Measurements from ENCODE around the gene ELAVL1. TPM values are rescaled to one million over a fixed set of nuclear protein-coding genes. Genes with fewer than 3 reads are reported as not detected.

The ELAVL1 gene
- total RNA-seq, 1 donor from 2014 or later: 50.5 TPM

DNA sequence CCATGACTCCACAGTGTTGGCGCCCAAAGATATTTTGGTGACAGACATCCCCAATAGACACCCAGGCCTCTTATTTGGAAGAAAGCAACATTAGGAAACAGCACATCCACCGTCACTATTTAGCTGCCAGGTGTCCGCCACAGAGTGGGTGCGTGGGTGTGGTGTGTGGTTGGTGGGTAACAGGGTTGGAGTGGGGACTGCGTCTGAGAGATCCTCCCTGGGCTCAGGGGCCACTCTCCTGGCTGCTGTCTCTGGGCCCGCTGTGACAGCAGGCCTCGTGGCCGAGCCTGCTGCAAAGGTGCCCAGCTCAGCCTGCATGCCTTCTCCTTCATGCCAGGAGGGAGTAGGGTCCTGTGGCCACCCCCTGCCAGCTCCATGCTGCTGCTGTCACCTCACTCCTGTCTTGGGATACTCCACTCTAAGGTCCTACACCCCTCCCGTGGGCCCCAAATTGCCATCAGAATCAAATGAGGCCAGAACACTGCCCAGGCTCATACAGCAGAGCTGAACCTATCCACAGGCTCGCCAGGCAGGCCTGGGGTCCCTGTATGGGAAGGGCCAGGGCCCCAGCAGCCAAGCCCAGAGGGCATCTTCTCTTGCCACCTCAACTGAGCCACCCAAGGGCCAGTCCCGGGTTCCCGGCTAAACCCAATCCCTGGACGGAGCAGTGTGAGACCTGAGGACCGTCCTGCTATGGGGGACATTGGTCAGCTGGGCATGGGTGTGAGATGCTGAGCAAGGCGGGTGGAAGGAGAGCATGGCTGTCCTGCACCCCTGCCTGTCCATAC is 37.2 kb downstream of the ELAVL1 start:
- intact Hi-C loops (cut with micrococcal nuclease): no loop called here
- Histone ChIP-seq H3K9me3 (replicated peaks) (no peaks in the 10 kb centered on the region), H3K4me1 (peaks cover 5% of the 10 kb centered on the region), H3K27ac (replicated peaks) (no peak overlapping the region), H3K27me3 (ENCODE audit: low read depth) (no peaks in the 10 kb centered on the region), H3K4me3 (no peak overlapping the region), H3K36me3 (peaks cover 78% of the 10 kb centered on the region)
- TF ChIP-seq, protein P1, sequence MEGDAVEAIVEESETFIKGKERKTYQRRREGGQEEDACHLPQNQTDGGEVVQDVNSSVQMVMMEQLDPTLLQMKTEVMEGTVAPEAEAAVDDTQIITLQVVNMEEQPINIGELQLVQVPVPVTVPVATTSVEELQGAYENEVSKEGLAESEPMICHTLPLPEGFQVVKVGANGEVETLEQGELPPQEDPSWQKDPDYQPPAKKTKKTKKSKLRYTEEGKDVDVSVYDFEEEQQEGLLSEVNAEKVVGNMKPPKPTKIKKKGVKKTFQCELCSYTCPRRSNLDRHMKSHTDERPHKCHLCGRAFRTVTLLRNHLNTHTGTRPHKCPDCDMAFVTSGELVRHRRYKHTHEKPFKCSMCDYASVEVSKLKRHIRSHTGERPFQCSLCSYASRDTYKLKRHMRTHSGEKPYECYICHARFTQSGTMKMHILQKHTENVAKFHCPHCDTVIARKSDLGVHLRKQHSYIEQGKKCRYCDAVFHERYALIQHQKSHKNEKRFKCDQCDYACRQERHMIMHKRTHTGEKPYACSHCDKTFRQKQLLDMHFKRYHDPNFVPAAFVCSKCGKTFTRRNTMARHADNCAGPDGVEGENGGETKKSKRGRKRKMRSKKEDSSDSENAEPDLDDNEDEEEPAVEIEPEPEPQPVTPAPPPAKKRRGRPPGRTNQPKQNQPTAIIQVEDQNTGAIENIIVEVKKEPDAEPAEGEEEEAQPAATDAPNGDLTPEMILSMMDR (IDR thresholded peaks at IDR 0.05; ENCODE audit: borderline replicate concordance): no peak
- no peak for DNase-seq

DNA sequence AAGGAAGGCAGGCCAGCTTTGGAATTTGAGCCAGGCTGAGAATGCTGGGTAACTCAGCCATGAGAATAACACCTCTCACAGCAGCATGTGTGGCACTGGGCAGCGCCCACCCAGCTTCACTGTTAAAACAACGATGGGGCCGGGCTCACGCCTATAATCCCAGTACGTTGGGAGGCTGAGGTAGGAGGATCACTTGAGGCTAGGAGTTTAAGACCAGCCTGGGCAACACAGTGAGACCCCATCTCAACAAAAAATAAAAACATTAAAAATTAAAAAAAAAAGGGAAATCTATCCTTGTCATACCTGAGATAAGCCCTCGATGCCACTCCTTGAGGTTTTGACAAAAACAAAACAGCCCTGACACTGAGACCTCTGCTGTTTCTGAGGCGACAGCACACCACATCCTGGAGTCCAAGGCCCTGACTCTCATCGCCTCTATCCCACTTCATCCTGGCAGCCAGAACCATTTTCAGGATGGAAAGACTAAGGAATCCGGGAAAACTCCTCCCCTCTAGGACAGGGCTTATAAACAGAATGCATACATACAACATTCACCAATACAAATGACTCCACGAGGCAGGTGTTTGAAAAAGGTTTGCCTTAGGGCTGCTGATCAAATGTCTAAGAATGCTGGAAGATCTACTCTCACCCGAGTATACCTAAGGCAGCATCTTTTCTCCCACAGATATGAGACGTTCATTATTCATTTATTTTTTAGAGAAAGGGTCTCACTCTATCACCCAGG is 39.3 kb downstream of the ELAVL1 start:
- TF ChIP-seq, protein P1 (IDR thresholded peaks at IDR 0.05; ENCODE audit: borderline replicate concordance): no peak
- H3K9me3 ChIP-seq (replicated peaks): no peaks in the 10 kb centered on the region
- DNase-seq: no peak
- intact Hi-C loops (cut with micrococcal nuclease): no loop called here
- no peak overlapping the region for H3K4me3 ChIP-seq
- H3K4me1 ChIP-seq: peaks cover 3% of the 10 kb centered on the region
- no peaks in the 10 kb centered on the region for H3K27me3 ChIP-seq (ENCODE audit: low read depth)
- H3K27ac ChIP-seq (replicated peaks): no peak overlapping the region
- peaks cover 78% of the 10 kb centered on the region for H3K36me3 ChIP-seq

DNA sequence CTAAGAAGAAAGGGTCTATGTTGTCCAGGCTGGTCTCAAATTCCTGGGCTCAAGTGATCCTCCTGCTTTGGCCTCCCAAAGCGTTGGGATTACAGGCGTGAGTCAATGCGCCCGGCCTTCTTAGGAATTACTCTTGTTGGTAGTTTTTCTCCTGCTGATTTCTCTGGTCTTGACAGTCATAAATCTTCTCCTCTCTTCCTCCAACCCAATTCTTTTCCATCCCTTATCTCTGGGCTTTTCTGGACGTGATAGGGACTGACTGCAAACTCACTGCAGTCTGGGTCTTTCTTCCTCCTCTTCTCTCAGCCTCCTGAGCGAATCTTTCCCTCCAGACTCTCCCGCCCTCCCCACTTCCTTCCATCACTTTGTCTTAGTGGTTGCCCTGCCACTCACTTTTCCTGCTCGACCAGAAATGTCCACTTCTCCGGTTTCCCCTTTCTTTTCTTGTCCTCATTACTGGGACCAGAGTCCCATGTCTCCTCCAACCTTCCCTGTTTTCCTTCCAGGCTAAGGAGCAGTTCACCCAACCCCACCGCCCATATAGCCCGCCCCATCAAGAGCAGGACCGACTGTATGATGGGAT is 40.1 kb downstream of the ELAVL1 start:
- Histone ChIP-seq H3K4me3 (no peak overlapping the region), H3K9me3 (replicated peaks) (no peaks in the 10 kb centered on the region), H3K27ac (replicated peaks) (no peak overlapping the region), H3K36me3 (peaks cover 82% of the 10 kb centered on the region), H3K27me3 (ENCODE audit: low read depth) (no peaks in the 10 kb centered on the region), H3K4me1 (peaks cover 3% of the 10 kb centered on the region)
- intact Hi-C loops (cut with micrococcal nuclease): no loop called here
- DNase-seq: no peak
- TF ChIP-seq, protein P1 (IDR thresholded peaks at IDR 0.05; ENCODE audit: borderline replicate concordance): no peak

DNA sequence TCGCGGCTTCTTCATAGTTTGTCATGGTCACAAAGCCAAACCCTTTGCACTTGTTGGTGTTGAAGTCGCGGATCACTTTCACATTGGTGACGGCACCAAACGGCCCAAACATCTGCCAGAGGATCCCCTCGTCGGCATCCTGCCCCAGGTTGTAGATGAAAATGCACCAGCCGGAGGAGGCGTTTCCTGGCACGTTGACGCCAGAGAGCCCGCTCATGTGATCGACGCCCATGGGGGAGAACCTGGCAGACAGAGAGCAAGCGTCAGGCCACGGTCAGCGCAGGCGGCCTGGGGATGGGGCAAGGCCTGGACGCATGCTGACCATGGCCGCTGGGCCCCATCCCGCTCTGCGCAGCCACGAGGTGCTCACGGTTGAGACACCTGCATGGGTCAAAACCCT is 41.9 kb downstream of the ELAVL1 start:
- intact Hi-C loops (cut with micrococcal nuclease): no loop called here
- Histone ChIP-seq H3K27me3 (ENCODE audit: low read depth) (no peaks in the 10 kb centered on the region), H3K4me1 (no peaks in the 10 kb centered on the region), H3K4me3 (no peak overlapping the region), H3K27ac (replicated peaks) (no peak overlapping the region), H3K9me3 (replicated peaks) (no peaks in the 10 kb centered on the region), H3K36me3 (peaks cover 75% of the 10 kb centered on the region)
- TF ChIP-seq, protein P1 (IDR thresholded peaks at IDR 0.05; ENCODE audit: borderline replicate concordance): no peak
- no peak for DNase-seq

DNA sequence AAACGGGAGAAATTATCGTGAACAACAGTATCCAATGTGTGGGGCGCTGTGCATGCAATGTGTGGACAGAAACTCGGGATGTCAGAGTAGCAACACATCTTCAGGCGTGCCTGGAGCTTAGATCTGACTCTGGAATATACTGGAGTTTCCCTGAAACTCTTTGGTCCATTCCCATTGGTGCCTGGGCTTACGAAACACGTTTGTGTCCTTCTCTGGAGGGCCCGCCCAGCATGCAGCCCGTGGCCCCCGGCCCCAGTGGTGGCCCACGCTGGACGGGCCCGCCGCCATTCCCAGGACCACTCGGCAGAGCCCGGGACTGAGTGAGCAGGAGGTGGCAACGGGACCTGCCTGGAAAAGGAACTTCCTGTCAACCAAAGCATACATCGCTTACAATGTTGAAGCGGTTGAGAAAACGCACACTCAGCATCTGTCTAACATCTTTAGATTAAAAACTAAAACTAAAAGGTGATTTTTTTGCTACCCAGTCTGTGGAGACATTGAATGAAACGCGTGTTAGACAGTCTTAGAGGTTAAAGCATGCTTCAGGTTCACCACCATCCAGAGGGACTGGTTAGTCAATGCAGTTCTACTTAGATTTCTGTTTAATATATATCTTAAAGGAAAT is 42.7 kb downstream of the ELAVL1 start:
- intact Hi-C loops (cut with micrococcal nuclease): no loop called here
- Histone ChIP-seq H3K36me3 (peaks cover 77% of the 10 kb centered on the region), H3K4me3 (no peak overlapping the region), H3K27me3 (ENCODE audit: low read depth) (no peaks in the 10 kb centered on the region), H3K27ac (replicated peaks) (no peak overlapping the region), H3K9me3 (replicated peaks) (no peaks in the 10 kb centered on the region), H3K4me1 (no peaks in the 10 kb centered on the region)
- TF ChIP-seq, protein P1 (IDR thresholded peaks at IDR 0.05; ENCODE audit: borderline replicate concordance): no peak
- no peak for DNase-seq

Data from left ventricle myocardium inferior (tissue), 1 donor.